ENCODE data around the gene PRR35.
A peak's percentile ranks its signal among the peaks of the same experiment; 100 is the strongest.

The PRR35 gene

DNA sequence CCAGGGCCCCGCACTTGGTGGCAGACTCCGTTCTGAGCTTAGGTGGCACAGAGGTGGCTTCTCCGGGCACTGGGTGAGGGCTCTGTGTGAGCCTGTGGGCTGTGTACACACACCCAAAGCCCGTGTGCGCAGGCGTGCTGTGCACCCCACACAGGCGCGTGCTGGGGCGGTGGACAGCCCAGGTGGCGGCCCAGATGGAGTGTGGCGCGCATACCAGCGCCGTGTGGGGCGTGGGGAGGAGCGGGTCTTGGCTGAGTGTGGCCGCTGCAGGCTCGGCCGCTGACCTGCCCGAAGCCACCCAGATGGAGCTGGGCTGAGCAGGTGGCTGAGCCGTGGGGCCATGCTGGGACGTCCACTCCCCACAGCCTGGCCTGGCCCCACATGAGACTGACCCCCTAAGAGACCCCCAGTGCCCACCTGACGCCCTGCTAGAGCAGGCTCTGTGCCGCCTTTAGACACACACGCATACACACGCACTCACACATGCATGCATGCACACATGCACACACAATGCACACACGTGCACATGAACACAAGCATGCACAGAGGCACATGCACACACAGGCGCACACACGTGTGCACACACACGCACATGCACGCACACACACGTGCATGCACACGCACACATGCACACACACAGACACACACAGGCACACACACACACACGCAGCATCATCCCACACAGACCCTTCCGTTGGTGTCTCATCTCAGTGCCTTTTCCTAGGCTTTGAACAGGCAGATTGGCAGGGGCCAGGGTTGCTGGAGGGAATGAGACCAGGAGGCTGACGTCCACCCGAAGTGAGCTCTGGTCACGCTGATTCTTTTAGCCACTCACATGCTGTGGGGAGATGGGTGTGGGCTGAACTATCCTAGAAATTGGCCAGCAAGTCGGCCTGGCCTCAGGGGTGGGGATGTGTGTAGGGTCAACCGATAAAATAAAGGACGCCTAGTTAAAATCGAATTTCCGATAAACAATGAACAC lies 2.1 kb downstream of the PRR35 start:
- no peak overlapping the region for H3K4me3 ChIP-seq (ENCODE audit: low read length)
- TF ChIP-seq, protein P1, sequence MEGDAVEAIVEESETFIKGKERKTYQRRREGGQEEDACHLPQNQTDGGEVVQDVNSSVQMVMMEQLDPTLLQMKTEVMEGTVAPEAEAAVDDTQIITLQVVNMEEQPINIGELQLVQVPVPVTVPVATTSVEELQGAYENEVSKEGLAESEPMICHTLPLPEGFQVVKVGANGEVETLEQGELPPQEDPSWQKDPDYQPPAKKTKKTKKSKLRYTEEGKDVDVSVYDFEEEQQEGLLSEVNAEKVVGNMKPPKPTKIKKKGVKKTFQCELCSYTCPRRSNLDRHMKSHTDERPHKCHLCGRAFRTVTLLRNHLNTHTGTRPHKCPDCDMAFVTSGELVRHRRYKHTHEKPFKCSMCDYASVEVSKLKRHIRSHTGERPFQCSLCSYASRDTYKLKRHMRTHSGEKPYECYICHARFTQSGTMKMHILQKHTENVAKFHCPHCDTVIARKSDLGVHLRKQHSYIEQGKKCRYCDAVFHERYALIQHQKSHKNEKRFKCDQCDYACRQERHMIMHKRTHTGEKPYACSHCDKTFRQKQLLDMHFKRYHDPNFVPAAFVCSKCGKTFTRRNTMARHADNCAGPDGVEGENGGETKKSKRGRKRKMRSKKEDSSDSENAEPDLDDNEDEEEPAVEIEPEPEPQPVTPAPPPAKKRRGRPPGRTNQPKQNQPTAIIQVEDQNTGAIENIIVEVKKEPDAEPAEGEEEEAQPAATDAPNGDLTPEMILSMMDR (conservative IDR thresholded peaks at IDR 0.05; ENCODE audit: low read length) = no peak
- DNase-seq (ENCODE audit: low read depth) = no peak

DNA sequence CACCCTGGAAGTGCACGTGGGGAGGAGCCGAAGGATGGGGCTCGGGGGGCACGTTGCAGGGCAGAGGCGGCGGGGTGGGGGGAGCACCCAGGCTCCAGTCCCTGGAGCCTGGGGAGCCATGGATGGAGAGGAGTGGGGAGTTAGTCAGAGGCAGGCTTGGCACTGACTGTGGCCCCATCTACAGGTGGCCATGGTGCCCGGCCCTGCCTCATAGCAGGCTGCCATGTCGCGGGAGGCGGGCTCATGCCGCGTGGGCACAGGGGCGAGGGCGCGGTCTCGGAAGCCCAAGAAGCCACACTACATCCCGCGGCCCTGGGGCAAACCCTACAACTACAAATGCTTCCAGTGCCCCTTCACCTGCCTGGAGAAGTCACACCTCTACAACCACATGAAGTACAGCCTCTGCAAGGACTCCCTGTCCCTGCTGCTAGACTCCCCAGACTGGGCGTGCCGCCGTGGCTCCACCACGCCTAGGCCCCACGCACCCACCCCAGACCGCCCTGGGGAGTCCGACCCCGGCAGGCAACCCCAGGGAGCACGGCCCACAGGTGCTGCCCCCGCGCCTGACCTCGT lies 3.0 kb downstream of the PRR35 start:
- no peak for DNase-seq (ENCODE audit: low read depth)
- TF ChIP-seq, protein P1 (conservative IDR thresholded peaks at IDR 0.05; ENCODE audit: low read length) = no peak
- no peak overlapping the region for H3K4me3 ChIP-seq (ENCODE audit: low read length)

DNA sequence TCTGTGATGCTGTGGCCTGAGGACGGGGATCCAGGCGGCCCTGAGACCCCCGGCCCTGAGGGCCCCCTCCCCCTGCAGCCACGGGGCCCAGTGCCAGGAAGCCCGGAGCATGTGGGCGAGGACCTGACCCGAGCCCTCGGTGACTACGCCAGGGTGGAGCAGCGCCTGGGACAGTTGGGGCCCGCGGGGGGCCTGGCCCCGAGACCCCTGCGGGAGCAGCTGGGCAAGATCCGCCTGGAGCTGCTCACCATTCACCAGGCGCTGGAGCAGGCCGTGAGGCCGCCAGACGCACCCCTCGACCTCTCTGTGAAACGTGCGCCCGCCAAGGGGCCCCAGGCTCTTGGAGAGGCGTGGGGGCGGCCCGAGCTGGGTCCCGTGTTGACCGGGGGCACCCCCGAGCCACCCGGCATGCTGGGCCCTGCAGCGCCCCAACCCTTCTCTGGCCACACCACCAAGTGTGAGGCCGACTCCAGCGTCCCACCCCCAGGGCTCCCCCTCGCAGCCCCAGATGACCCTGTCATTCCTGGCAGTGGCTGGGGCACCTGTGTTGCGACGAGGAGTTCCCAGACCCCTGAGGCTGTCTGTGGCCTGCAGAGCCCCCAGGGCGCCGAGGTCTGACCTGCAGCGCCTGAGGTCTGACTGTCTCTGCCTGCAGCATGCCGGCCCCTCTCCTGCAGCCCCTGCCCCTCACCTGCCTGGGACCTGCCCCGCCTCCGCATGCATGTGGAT lies 4.7 kb downstream of the PRR35 start:
- TF ChIP-seq, protein P1 (conservative IDR thresholded peaks at IDR 0.05; ENCODE audit: low read length) = no peak
- DNase-seq (ENCODE audit: low read depth) = no peak

DNA sequence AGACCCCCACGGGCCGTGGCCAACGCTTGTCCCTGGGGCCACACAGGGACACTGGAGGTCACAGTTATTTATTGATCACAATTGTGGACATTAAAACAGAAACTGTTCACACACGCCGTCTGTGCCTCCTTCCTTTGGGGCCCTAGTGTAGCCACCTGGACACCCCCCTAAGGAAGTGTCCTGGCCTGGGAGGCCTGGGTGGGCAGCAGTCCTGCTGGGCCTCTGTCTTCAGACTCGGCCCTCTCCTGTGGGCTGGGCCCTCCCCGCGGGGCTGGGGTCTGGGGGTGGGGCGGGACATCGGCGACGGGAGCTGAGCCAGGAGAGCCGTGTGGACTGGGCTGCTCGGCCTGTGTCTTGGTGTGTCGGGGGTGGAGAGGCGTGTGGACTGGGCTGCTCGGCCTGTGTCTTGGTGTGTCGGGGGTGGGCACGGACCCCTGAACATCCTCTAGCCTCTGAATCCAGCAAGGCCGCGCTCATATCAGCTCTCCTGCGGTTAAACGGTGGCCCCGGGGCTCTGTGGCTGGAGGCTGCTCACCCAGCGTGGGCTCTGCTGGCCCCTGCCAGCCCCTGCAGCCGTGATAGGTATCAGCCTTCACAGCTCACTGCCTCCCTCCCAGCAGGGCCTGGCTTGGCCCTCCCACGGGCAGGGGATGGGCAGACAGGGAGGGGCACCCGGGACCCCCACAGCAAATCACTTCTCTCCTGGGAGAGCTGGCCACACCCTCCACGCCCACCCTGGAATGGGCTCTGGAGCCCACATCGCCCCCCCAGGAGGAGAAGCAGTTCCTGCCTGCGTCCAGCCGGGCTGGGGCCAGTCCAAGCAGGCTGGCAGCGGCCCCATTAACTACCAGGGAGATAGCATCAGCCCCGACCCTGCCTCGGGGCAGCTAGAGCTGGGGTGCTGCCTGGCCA lies 5.5 kb downstream of the PRR35 start:
- no peak overlapping the region for H3K4me3 ChIP-seq (ENCODE audit: low read length)
- TF ChIP-seq, protein P1 (conservative IDR thresholded peaks at IDR 0.05; ENCODE audit: low read length) = no peak
- DNase-seq (ENCODE audit: low read depth) = no peak

More for the DNA sequence above, 4.7 kb downstream of the PRR35 start:
- H3K4me3 ChIP-seq (ENCODE audit: low read length) = no peak overlapping the region

DNA sequence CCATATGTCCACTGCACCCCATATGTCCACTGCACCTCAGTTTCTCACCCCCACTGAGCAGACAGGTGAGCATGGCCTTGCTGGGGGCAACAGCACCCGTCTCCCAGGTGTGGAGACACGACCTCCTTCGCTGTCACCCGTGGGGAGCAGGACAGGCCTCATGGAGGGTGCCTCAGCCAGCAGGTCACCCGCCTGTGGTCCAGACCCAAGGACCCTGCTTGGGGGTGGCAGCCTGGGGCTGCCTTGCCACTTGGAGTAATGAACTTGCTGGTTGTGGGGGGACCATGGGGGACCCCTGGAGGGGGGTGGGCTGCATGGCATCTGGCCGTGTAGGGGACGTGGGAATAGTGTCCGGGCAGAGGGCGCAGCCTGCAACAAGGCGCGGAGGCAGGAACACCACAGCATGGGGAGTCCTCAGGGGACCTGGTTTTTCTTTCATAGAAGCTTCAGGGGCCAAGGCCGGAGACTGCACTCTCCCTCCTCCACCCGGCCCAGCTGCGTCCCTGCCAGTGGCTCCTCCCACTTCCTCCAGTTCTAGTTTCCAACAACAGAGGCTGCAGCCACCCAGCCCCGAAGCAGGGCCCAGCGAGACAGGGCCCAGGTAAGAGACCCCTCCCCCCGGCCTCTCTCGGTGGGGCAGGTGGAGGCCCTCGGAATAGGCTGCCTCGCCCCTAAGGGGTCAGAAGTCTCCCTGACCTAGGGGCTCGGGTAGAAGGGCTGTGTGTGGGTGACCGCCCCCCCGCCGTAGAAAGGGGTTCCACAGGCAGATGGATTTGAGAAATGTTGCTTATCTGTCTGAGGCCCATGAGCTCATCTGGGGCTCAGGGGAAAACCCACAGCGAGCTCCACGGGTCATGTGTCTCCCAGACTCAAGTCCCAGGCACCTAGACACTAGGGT lies 6.5 kb downstream of the PRR35 start, which contains the start of gene NHLRC4:
TSS of gene NHLRC4 (plus strand) at position 531 of the 898 bp plus-strand sequence. CDS start 1,043 bp downstream, outside the sequence.
- TF ChIP-seq, protein P1 (conservative IDR thresholded peaks at IDR 0.05; ENCODE audit: low read length) = no peak
- DNase-seq (ENCODE audit: low read depth) = peak; percentile 29
- H3K4me3 ChIP-seq (ENCODE audit: low read length) = no peak within 1 kb of the TSS
